Lower leg skin (tissue), 4 donors: ENCODE data around the gene BABAM2. TPM values are rescaled to one million over a fixed set of nuclear protein-coding genes. Genes with fewer than 3 reads are reported as not detected.

ENCODE experiments used
- DNase-seq, 2 donors: peaks; one replicate each; pipeline ENCODE4 v3.0.0-alpha.2; 2019; ENCODE audit warnings: low spot score in 2 of 2
- H3K4me3 ChIP-seq: fragments of 200-600 bp; sonication (generic); 2 replicates; pipeline ENCODE4 v1.5.1; 2017; ENCODE audit warnings: mild to moderate bottlenecking, low read depth; ENCODE audit not compliant: poor library complexity, severe bottlenecking
- POLR2A ChIP-seq, 2 donors: fragments of 450-650 bp; IDR thresholded peaks; one replicate each; pipeline ENCODE4 v1.6.1; 2016 to 2017; ENCODE audit warnings: antibody characterized with exemption in 2 of 2, mild to moderate bottlenecking in 1 of 2, moderate library complexity in 1 of 2
- WGBS, 2 donors: methylation state at CpG; one replicate each; pipeline ENCODE4 v1.1.5; 2018; 5-methylcytosine and 5-hydroxymethylcytosine counted together
- intact Hi-C: fragments of 100-400 bp; cut with DNase I; formaldehyde crosslinking; loops from one replicate; pipeline ENCODE4 v1.15.0; 2023; ENCODE audit warnings: low total_unique reads
- total RNA-seq, 4 donors: library from RNA; depleted of rRNA; stranded (reverse); fragments of >200 nt; gene quantifications; one replicate each; pipeline ENCODE4 v1.1.0, GENCODE V29; 2016
- TF ChIP-seq, protein P1 (sequence below), 3 donors: fragments of 450-650 bp; IDR thresholded peaks; one replicate each; pipeline ENCODE4 v1.5.1; 2016; ENCODE audit warnings: antibody characterized with exemption in 3 of 3, mild to moderate bottlenecking in 3 of 3, moderate library complexity in 2 of 3

Gene BABAM2
- total RNA-seq, 4 donors from 2014 or later: 18.4 to 28.5 (median 23.9) TPM

DNA sequence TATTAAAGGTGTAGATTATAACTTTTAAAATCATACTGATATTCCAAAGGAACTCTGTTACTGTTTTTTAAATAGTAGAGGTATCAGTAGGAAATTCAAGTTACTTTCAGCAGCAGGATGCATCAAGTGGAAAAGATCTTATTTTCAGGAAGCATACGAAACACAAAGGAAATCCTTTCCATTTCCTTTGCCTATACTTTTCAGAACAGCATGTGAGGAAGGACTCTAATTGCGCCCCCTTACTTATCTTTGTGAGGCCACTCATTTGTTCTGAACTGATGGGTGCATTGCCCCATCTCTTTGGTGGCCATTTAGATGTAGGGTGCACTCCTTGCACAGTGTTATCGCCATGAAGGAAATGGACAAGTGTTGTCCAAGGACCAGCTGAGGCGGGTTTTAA, 145.3 kb downstream of the BABAM2 start:
- TF ChIP-seq POLR2A (IDR thresholded peaks at IDR 0.05): no peak
- TF ChIP-seq, protein P1, sequence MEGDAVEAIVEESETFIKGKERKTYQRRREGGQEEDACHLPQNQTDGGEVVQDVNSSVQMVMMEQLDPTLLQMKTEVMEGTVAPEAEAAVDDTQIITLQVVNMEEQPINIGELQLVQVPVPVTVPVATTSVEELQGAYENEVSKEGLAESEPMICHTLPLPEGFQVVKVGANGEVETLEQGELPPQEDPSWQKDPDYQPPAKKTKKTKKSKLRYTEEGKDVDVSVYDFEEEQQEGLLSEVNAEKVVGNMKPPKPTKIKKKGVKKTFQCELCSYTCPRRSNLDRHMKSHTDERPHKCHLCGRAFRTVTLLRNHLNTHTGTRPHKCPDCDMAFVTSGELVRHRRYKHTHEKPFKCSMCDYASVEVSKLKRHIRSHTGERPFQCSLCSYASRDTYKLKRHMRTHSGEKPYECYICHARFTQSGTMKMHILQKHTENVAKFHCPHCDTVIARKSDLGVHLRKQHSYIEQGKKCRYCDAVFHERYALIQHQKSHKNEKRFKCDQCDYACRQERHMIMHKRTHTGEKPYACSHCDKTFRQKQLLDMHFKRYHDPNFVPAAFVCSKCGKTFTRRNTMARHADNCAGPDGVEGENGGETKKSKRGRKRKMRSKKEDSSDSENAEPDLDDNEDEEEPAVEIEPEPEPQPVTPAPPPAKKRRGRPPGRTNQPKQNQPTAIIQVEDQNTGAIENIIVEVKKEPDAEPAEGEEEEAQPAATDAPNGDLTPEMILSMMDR (IDR thresholded peaks at IDR 0.05): no peak

GRCh38 chr2:28036307-28036706, 145.8 kb downstream of the BABAM2 start:
- no peak for DNase-seq
- intact Hi-C loops: no loop called here
- H3K4me3 ChIP-seq: no peak overlapping the region
- TF ChIP-seq, protein P1 (IDR thresholded peaks at IDR 0.05): no peak
- no peak for TF ChIP-seq POLR2A (IDR thresholded peaks at IDR 0.05)
- whole genome bisulfite sequencing, 2 donors: 64 to 84% methylated on average over 1 of the region's 1 CpG

More for the DNA sequence above, 145.3 kb downstream of the BABAM2 start:
- no peak for DNase-seq
- no peak overlapping the region for H3K4me3 ChIP-seq
- 90 to 92% methylated on average over 4 of the region's 4 CpGs for WGBS, 2 donors
- intact Hi-C loops: no loop called here

DNA sequence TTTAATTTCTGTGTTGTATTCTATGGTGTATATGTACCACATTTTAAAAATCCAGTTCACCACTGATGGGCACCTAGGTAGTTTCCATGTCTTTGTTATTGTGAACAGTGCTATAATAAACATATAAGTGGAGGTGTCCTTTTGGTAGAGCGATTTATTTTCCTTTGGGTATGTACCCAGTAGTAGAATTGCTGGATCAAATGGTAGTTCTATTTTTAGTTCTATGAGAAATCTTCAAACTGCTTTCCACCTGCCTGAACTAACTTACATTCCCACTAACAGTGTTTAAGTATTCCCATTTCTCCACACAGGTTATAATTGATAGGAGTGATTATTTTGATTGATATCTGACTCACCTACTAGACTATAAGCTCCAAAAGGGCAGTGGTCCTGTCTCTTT, 148.2 kb downstream of the BABAM2 start:
- WGBS, 2 donors: 94 to 97% methylated on average over 1 of the region's 1 CpG
- H3K4me3 ChIP-seq: no peak overlapping the region
- TF ChIP-seq POLR2A (IDR thresholded peaks at IDR 0.05): no peak
- TF ChIP-seq, protein P1 (IDR thresholded peaks at IDR 0.05): no peak
- no peak for DNase-seq
- intact Hi-C loops: no loop called here

GRCh38 chr2:28045676-28046351, 155.3 kb downstream of the BABAM2 start:
- no peak for DNase-seq
- TF ChIP-seq POLR2A (IDR thresholded peaks at IDR 0.05): no peak
- TF ChIP-seq, protein P1 (IDR thresholded peaks at IDR 0.05): no peak
- H3K4me3 ChIP-seq: no peak overlapping the region
- intact Hi-C loops: no loop called here
- WGBS, 2 donors: 93% methylated on average over 8 of the region's 8 CpGs

DNA sequence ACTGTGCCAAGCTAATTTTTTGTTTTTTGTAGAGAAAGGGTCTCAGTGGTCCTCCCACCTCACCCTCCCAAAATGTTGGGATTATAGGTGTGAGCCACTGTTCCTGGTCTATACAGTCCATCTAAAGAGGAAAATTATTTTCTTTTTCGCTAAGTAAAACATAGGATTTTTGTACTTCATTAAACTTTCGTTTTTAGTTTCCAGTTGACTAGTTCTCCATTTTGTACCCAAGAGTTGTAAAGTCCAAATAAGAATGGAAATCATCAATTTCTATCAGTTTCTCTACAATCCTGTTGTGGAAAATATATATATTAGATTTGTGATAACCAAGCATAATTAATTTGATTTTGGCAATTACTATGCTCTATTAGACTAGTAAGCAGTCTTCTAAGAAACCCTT, 156.4 kb downstream of the BABAM2 start:
- TF ChIP-seq POLR2A (IDR thresholded peaks at IDR 0.05): no peak
- TF ChIP-seq, protein P1 (IDR thresholded peaks at IDR 0.05): no peak
- no peak overlapping the region for H3K4me3 ChIP-seq
- no peak for DNase-seq
- intact Hi-C loops: no loop called here
- WGBS, 2 donors: 91 to 95% methylated on average over 2 of the region's 2 CpGs

GRCh38 chr2:28047681-28048080, 157.2 kb downstream of the BABAM2 start:
- H3K4me3 ChIP-seq: no peak overlapping the region
- intact Hi-C loops: no loop called here
- no peak for TF ChIP-seq POLR2A (IDR thresholded peaks at IDR 0.05)
- TF ChIP-seq, protein P1 (IDR thresholded peaks at IDR 0.05): no peak
- no peak for DNase-seq
